ENCODE results near the gene CRYBB3.

GRCh38 chr22:25193130-25193529 lies 6.5 kb upstream of the CRYBB3 start:
- TF ChIP-seq POLR2A (IDR thresholded peaks at IDR 0.05; ENCODE audit: low read depth, low read length) (no peak), POLR2AphosphoS5 (IDR thresholded peaks at IDR 0.05; ENCODE audit: low read depth, low read length) (no peak), PAX5 (IDR thresholded peaks at IDR 0.05; ENCODE audit: insufficient read depth, low read length, severe bottlenecking) (no peak), TAF1 (IDR thresholded peaks at IDR 0.05; ENCODE audit: low read depth, low read length) (no peak), SPI1 (IDR thresholded peaks at IDR 0.05; ENCODE audit: low read depth, low read length) (no peak)
